ENCODE results near the gene ARMC9.

Gene ARMC9

GRCh38 chr2:231182513-231182899 is 15.9 kb upstream of the ARMC9 start:
- in situ Hi-C loops (cut with MboI; ENCODE audit: low pct_unique_long_range_greater_than_20kb, low sequenced_read_pairs, unreplicated experiment), result no loop called here
- DNase-seq (ENCODE audit: low spot score), result no peak
- TF ChIP-seq CTCF (IDR thresholded peaks at IDR 0.05; ENCODE audit: extremely low read depth, insufficient read depth, missing control alignments), result no peak

GRCh38 chr2:231183851-231184250 is 14.6 kb upstream of the ARMC9 start:
- in situ Hi-C loops (cut with MboI; ENCODE audit: low pct_unique_long_range_greater_than_20kb, low sequenced_read_pairs, unreplicated experiment), result no loop called here
- DNase-seq (ENCODE audit: low spot score), result no peak
- no peak for TF ChIP-seq CTCF (IDR thresholded peaks at IDR 0.05; ENCODE audit: extremely low read depth, insufficient read depth, missing control alignments)

GRCh38 chr2:231184319-231184718 is 14.1 kb upstream of the ARMC9 start:
- DNase-seq (ENCODE audit: low spot score), result no peak
- TF ChIP-seq CTCF (IDR thresholded peaks at IDR 0.05; ENCODE audit: extremely low read depth, insufficient read depth, missing control alignments), result no peak
- in situ Hi-C loops (cut with MboI; ENCODE audit: low pct_unique_long_range_greater_than_20kb, low sequenced_read_pairs, unreplicated experiment), result no loop called here

- DNase-seq (ENCODE audit: low spot score), result no peak
- in situ Hi-C loops (cut with MboI; ENCODE audit: low pct_unique_long_range_greater_than_20kb, low sequenced_read_pairs, unreplicated experiment), result no loop called here
- TF ChIP-seq CTCF (IDR thresholded peaks at IDR 0.05; ENCODE audit: extremely low read depth, insufficient read depth, missing control alignments), result no peak
Observed at GRCh38 chr2:231185050-231185725, 13.2 kb upstream of the ARMC9 start.

- no peak for DNase-seq (ENCODE audit: low spot score)
- no peak for TF ChIP-seq CTCF (IDR thresholded peaks at IDR 0.05; ENCODE audit: extremely low read depth, insufficient read depth, missing control alignments)
- in situ Hi-C loops (cut with MboI; ENCODE audit: low pct_unique_long_range_greater_than_20kb, low sequenced_read_pairs, unreplicated experiment), result no loop called here
Observed at GRCh38 chr2:231185886-231186285, 12.5 kb upstream of the ARMC9 start.

- no peak for DNase-seq (ENCODE audit: low spot score)
- TF ChIP-seq CTCF (IDR thresholded peaks at IDR 0.05; ENCODE audit: extremely low read depth, insufficient read depth, missing control alignments), result no peak
- in situ Hi-C loops (cut with MboI; ENCODE audit: low pct_unique_long_range_greater_than_20kb, low sequenced_read_pairs, unreplicated experiment), result no loop called here
Observed at GRCh38 chr2:231186325-231186724, 12.1 kb upstream of the ARMC9 start.
